Smooth muscle cell (in vitro differentiated cells): ENCODE results near the gene CD74. TPM values are rescaled to one million over a fixed set of nuclear protein-coding genes. Genes with fewer than 3 reads are reported as not detected.

Experiments used
- DNase-seq: peaks from one replicate; lab custom pipeline; 2025; ENCODE audit not compliant: unreplicated experiment; lab: John Stamatoyannopoulos, UW
- H2AFZ ChIP-seq: fragments of 200-600 bp; sonication (generic); 2 replicates; pipeline ENCODE4 v1.6.0; 2016; ENCODE audit warnings: antibody characterized with exemption, low read depth, mild to moderate bottlenecking
- H3F3A ChIP-seq: fragments of 200-600 bp; sonication (generic); 2 replicates; pipeline ENCODE4 v1.6.0; 2017; ENCODE audit warnings: antibody characterized with exemption, low read depth
- H3K27ac ChIP-seq: fragments of 200-600 bp; sonication (generic); 2 replicates; pipeline ENCODE4 v1.5.1; 2016; ENCODE audit warnings: low read depth, mild to moderate bottlenecking
- H3K27me3 ChIP-seq: fragments of 200-600 bp; sonication (generic); 2 replicates; pipeline ENCODE4 v1.6.1; 2016; ENCODE audit warnings: low read depth, mild to moderate bottlenecking
- H3K36me3 ChIP-seq: fragments of 200-600 bp; sonication (generic); 2 replicates; pipeline ENCODE4 v1.5.1; 2016; ENCODE audit warnings: low read depth
- H3K4me1 ChIP-seq: fragments of 200-600 bp; sonication (generic); 2 replicates; pipeline ENCODE4 v1.5.1; 2016; ENCODE audit warnings: low read depth
- H3K4me2 ChIP-seq: fragments of 200-600 bp; sonication (generic); 2 replicates; pipeline ENCODE4 v1.6.0; 2016; ENCODE audit warnings: mild to moderate bottlenecking
- H3K4me3 ChIP-seq: fragments of 200-600 bp; sonication (generic); 2 replicates; pipeline ENCODE4 v1.5.1; 2016; ENCODE audit warnings: mild to moderate bottlenecking
- H3K79me2 ChIP-seq: fragments of 200-600 bp; sonication (generic); 2 replicates; pipeline ENCODE4 v1.6.0; 2016; ENCODE audit warnings: low read depth, mild to moderate bottlenecking
- H3K9ac ChIP-seq: fragments of 200-600 bp; sonication (generic); 2 replicates; pipeline ENCODE4 v1.6.0; 2016; ENCODE audit warnings: low read depth
- H3K9me3 ChIP-seq: fragments of 200-600 bp; sonication (generic); replicated peaks from 2 replicates; pipeline ENCODE4 v1.5.1; 2016; ENCODE audit warnings: low read depth
- H4K20me1 ChIP-seq: fragments of 200-600 bp; sonication (generic); 2 replicates; pipeline ENCODE4 v1.6.0; 2016; ENCODE audit warnings: low read depth
- CTCF ChIP-seq: fragments of 200-600 bp; sonication (generic); IDR thresholded peaks from 2 replicates; pipeline ENCODE4 v1.5.1; 2017; ENCODE audit warnings: borderline replicate concordance, mild to moderate bottlenecking, antibody characterized with exemption; ENCODE audit not compliant: insufficient read depth, poor library complexity, severe bottlenecking
- WGBS: methylation state at CpG from one replicate; pipeline ENCODE4 v1.1.7; 2016; ENCODE audit warnings: low lambda C conversion rate; 5-methylcytosine and 5-hydroxymethylcytosine counted together
- polyA plus RNA-seq: library from polyadenylated mRNA; unstranded; fragments of >200 nt; fragmentation: Nextera tagmentation; extraction: Ambion mirVana; gene quantifications from 2 replicates; pipeline ENCODE4 v1.2.1, GENCODE V29; 2016
- total RNA-seq: library from RNA; depleted of rRNA; stranded (reverse); fragments of >200 nt; gene quantifications from 2 replicates; pipeline ENCODE4 v1.2.3, GENCODE V29; 2014

CD74 gene
- total and polyA plus RNA-seq, 2 experiments from 2014 or later, result 2.7 to 3.9 TPM

- no peak overlapping the region for H3K27ac ChIP-seq
- no peak overlapping the region for H3K9ac ChIP-seq
- no peak for DNase-seq
- H3K4me2 ChIP-seq, result no peak overlapping the region
- no peak for TF ChIP-seq CTCF
- H2AFZ ChIP-seq, result no peak overlapping the region
- no peaks in the 10 kb centered on the region for H3K27me3 ChIP-seq
- H3K36me3 ChIP-seq, result no peaks in the 10 kb centered on the region
- WGBS, result 93% methylated on average over 6 of the region's 6 CpGs
- H3K9me3 ChIP-seq, result no peaks in the 10 kb centered on the region
- peaks cover 18% of the 10 kb centered on the region for H3F3A ChIP-seq
- no peaks in the 10 kb centered on the region for H4K20me1 ChIP-seq
- no peak overlapping the region for H3K4me3 ChIP-seq
- H3K79me2 ChIP-seq, result no peaks in the 10 kb centered on the region
- peaks cover 7% of the 10 kb centered on the region for H3K4me1 ChIP-seq
Measured at GRCh38 chr5:150372639-150373038, 40.1 kb downstream of the CD74 start.

DNA sequence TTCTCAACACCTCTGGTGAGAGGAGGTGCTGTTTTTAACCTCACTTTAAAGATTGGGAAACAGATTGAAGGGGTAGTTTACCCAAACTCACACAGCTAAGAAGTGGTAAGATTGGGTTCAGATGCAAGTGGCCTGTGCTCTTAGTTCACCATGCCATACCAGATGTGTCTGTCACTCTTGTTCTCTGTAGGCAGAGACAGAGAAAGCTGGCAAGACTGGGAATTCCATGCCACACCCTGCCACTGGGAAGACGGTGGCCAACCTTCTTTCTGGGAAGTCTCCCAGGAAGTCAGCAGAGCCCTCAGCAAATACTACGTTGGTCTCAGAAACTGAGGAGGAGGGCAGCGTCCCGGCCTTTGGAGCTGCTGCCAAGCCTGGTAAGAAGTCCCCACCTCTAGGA, 44.2 kb downstream of the CD74 start:
- Histone ChIP-seq H3K27ac (no peak overlapping the region), H3K9ac (no peak overlapping the region), H4K20me1 (no peaks in the 10 kb centered on the region), H3K79me2 (no peaks in the 10 kb centered on the region), H3K4me2 (no peak overlapping the region), H3F3A (no peaks in the 10 kb centered on the region), H3K27me3 (no peaks in the 10 kb centered on the region), H2AFZ (no peak overlapping the region), H3K4me1 (no peaks in the 10 kb centered on the region), H3K9me3 (no peaks in the 10 kb centered on the region), H3K4me3 (no peak overlapping the region), H3K36me3 (no peaks in the 10 kb centered on the region)
- DNase-seq, result no peak
- no peak for TF ChIP-seq CTCF
- WGBS, result 97% methylated on average over 4 of the region's 4 CpGs

- no peak overlapping the region for H2AFZ ChIP-seq
- 91% methylated on average over 9 of the region's 9 CpGs for WGBS
- no peak overlapping the region for H3K27ac ChIP-seq
- H3K4me2 ChIP-seq, result no peak overlapping the region
- H3K4me3 ChIP-seq, result no peak overlapping the region
- H3K36me3 ChIP-seq, result no peaks in the 10 kb centered on the region
- H3K9me3 ChIP-seq, result no peaks in the 10 kb centered on the region
- peaks cover 14% of the 10 kb centered on the region for H3K79me2 ChIP-seq
- peaks cover 4% of the 10 kb centered on the region for H4K20me1 ChIP-seq
- no peak for TF ChIP-seq CTCF
- no peaks in the 10 kb centered on the region for H3F3A ChIP-seq
- DNase-seq, result no peak
- no peaks in the 10 kb centered on the region for H3K4me1 ChIP-seq
- H3K9ac ChIP-seq, result no peak overlapping the region
- H3K27me3 ChIP-seq, result no peaks in the 10 kb centered on the region
Measured at GRCh38 chr5:150364004-150364403, 48.7 kb downstream of the CD74 start.

GRCh38 chr5:150363185-150363584, 49.5 kb downstream of the CD74 start:
- 100% methylated on average over 2 of the region's 2 CpGs for WGBS
- no peaks in the 10 kb centered on the region for H3K27me3 ChIP-seq
- peaks cover 4% of the 10 kb centered on the region for H3K4me1 ChIP-seq
- no peak overlapping the region for H3K9ac ChIP-seq
- no peaks in the 10 kb centered on the region for H3F3A ChIP-seq
- no peak overlapping the region for H3K27ac ChIP-seq
- H3K4me2 ChIP-seq, result no peak overlapping the region
- no peak for TF ChIP-seq CTCF
- no peaks in the 10 kb centered on the region for H3K36me3 ChIP-seq
- H3K4me3 ChIP-seq, result no peak overlapping the region
- peaks cover 22% of the 10 kb centered on the region for H3K79me2 ChIP-seq
- peaks cover 4% of the 10 kb centered on the region for H4K20me1 ChIP-seq
- no peak for DNase-seq
- H2AFZ ChIP-seq, result no peak overlapping the region
- no peaks in the 10 kb centered on the region for H3K9me3 ChIP-seq
